Activated CD4-positive, alpha-beta T cell treated with anti-CD3 and anti-CD28 coated beads, Interleukin-2, amount 50 U/mL, for 48 hours (primary cell): ENCODE data around the gene ZFYVE19.
A peak's percentile ranks its signal among the peaks of the same experiment; 100 is the strongest.
"Not testable (repeated sequence)": the region's sequence is repeated elsewhere in the genome, so short reads cannot be mapped to it uniquely, and the experiment has no call there.

Source experiments
- DNase-seq, 2 experiments: peaks; one replicate each; pipeline ENCODE4 v3.0.0-alpha.2; 2020

Gene ZFYVE19

GRCh38 chr15:40847223-40847961, 40.5 kb downstream of the ZFYVE19 start:
- no peak for DNase-seq

- DNase-seq: no peak
Measured at GRCh38 chr15:40850576-40851112, 43.8 kb downstream of the ZFYVE19 start.

DNA sequence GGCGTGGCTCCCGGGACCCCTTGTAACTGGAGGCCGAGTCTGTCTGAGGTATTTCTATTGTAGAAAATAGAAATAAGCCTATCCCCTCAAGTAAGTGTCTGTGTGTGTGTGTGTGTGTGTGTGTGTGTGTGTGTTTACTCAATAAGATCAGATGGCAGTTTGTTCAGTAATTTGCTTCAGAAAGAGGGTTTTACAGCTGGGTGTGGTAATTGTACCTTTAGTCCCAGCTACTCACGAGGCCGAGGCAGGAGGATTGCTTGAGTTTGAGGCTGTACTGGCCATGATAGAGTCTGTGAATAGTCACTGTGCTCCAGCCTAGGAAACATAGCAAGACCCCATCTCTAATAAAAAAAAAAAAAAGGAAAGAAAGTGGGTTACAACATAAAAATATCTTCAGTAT, 45.6 kb downstream of the ZFYVE19 start:
- DNase-seq: no peak

GRCh38 chr15:40853241-40853890, 46.5 kb downstream of the ZFYVE19 start:
- no peak for DNase-seq

GRCh38 chr15:40854161-40854560, 47.3 kb downstream of the ZFYVE19 start:
- DNase-seq: no peak

- no peak for DNase-seq
Measured at GRCh38 chr15:40855706-40856234, 48.9 kb downstream of the ZFYVE19 start.

DNA sequence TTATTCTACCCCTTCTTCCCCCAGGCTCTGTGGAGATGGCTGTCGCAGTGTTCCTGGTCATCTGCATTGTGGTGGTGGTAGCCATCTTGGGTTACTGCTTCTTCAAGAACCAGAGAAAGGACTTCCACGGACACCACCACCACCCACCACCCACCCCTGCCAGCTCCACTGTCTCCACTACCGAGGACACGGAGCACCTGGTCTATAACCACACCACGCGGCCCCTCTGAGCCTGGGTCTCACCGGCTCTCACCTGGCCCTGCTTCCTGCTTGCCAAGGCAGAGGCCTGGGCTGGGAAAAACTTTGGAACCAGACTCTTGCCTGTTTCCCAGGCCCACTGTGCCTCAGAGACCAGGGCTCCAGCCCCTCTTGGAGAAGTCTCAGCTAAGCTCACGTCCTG, 49.9 kb downstream of the ZFYVE19 start:
- no peak for DNase-seq

DNA sequence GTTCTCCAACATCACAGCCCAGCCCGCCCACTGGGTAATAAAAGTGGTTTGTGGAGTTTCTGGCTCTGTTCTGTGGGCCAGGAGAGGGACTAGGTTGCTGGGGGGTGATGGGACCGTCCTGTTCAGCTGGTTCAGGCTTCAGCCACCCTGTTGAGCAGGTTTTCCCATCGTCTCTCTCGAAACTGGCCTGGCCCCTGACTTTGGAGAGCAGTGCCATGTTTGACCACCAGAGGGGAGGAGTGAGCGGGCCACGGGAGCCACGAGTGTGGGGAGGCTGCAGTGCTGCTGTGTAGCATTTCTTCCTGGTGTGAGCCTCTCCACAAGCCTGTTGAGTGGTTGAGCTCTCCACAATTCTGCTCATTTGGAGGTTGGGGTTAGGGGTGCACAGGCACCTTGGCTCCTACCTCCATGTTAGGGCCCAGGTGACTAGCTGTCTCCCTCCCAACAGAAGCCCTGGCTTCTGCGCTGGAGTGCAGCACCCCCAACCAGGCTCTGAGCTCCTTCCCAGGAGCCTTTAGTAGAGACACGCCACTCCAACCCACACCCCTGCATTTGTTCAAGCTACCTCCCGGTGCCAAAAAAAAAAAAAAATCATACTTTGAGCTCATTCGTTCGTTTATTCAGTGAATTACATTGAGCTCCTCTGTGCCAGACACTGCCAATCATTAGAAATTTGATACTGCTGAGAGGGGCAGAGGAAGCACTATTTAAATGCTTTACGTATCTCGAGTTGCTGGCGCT, 50.9 kb downstream of the ZFYVE19 start:
- DNase-seq: peak; percentile 85 to 88

- no peak for DNase-seq
Measured at GRCh38 chr15:40858706-40859105, 51.8 kb downstream of the ZFYVE19 start.

GRCh38 chr15:40859206-40859851, 52.4 kb downstream of the ZFYVE19 start:
- DNase-seq: peak; percentile 91 to 94

- DNase-seq: not testable (repeated sequence)
Measured at GRCh38 chr15:40861147-40861546, 54.3 kb downstream of the ZFYVE19 start.

GRCh38 chr15:40863660-40864270, 56.9 kb downstream of the ZFYVE19 start:
- DNase-seq: no peak
